ENCODE measurements around the gene NISCH. TPM values are rescaled to one million over a fixed set of nuclear protein-coding genes. Genes with fewer than 3 reads are reported as not detected.

NISCH gene
- total and polyA plus RNA-seq, 2 donors (not counting 1 experiment from before 2014, with no cell fraction given) = 130 to 169 TPM

DNA sequence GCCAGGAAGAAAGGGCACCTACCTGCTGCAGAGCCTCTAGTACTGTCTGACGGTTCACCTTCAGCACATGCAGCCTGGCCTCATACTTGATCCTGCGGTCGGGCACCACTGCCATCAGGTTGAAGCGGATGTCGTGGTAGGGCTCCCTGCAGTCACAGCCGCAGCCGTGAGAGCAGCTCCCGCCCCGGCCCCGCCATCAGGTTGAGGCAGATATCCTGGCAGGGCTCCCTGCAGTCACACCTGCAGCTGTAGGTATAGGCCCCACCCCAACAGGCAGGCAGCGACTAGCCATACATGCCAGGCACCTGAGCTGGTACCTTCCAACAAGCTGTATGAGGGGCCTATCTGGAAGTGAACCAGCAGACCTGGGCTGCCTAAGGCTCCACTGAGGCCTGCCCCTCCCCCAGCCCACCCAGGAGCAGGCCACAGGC is 49.2 kb upstream of the NISCH start:
- WGBS (ENCODE audit: insufficient coverage) = 98% methylated on average over 10 of the region's 11 CpGs
- H3K4me2 ChIP-seq (replicated peaks; ENCODE audit: low read depth, low read length, poor library complexity, severe bottlenecking) = no peak overlapping the region
- POLR2A ChIA-PET = interaction anchor here (0.6 kb wide), 1 partner anchor 19 kb away, joined by 3 read pairs; no protein-coding TSS in a partner anchor

DNA sequence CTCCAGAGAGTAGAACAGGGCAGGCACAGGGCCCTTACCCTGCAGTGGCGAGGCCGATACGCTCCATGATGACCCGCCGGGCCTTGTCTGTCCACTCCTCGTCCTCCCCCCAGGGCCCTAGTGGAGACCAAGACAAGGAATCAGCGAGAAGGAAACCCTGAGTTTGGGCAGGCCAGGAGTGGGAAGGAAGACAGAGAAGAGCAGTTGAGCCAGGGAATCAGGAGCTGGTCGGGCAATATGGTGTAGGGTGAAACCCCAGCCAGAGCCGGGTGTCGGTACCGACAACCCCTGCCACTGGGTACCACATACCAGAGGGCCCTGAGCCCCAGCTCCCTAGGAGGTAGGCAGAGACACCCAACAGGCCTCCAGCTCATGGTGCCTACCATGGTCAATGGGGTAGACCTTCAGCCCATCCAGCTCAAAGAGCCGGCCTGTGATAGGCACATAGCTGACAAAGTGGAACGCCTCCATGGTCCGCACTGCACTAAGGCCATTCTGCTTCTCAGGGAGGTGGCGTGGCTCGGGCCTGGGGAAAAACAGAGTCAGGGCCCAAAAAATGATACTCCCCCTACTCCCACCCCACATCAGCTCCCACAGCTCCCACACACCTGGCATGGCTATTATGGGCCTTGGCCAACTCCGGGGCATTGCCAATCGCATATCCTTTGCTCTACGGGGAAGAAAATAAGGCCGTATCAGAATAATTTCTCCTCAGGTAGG is 48.5 kb upstream of the NISCH start:
- H3K27me3 Mint-ChIP-seq = no peaks in the 10 kb centered on the region
- intact Hi-C loops (cut with micrococcal nuclease) = no loop called here
- peaks cover 28% of the 10 kb centered on the region for H3K4me1 Mint-ChIP-seq
- H3K9ac ChIP-seq (ENCODE audit: low read length) = no peak overlapping the region
- DNase-seq (peak; percentile 12), ATAC-seq (ENCODE audit: low read depth) (no peak)
- peaks cover 4 to 69% of the 10 kb centered on the region in 2 experiments for H3K36me3 ChIP-seq (replicated peaks in 1 of 2; ENCODE audit: control extremely low read depth in 1 of 2, control insufficient read depth in 1 of 2, extremely low read depth in 1 of 2, insufficient read depth in 2 of 2, low read length in 1 of 2)
- no peak overlapping the region for H3K4me2 ChIP-seq (replicated peaks; ENCODE audit: low read depth, low read length, poor library complexity, severe bottlenecking)
- ChIA-PET CTCF (no interaction called here), POLR2A (interaction anchor here (0.9 kb wide), 1 partner anchor 35 kb away, joined by 3 read pairs; no protein-coding TSS in a partner anchor)
- H3K27ac ChIP-seq (ENCODE audit: low read length in 2 of 2) = no peak overlapping the region
- peaks cover 14% of the 10 kb centered on the region for H4K20me1 ChIP-seq (ENCODE audit: control insufficient read depth, insufficient read depth, low read length, poor library complexity, severe bottlenecking)
- no peaks in the 10 kb centered on the region for H3K9me3 ChIP-seq (ENCODE audit: control extremely low read depth in 1 of 3, control insufficient read depth in 2 of 3, insufficient read depth in 1 of 3, low read length in 2 of 3)
- peaks cover 20 to 32% of the 10 kb centered on the region in 2 donors for H3K4me1 ChIP-seq (ENCODE audit: control insufficient read depth in 2 of 2, insufficient read depth in 2 of 2, low read length in 2 of 2)
- TF ChIP-seq, protein P1, sequence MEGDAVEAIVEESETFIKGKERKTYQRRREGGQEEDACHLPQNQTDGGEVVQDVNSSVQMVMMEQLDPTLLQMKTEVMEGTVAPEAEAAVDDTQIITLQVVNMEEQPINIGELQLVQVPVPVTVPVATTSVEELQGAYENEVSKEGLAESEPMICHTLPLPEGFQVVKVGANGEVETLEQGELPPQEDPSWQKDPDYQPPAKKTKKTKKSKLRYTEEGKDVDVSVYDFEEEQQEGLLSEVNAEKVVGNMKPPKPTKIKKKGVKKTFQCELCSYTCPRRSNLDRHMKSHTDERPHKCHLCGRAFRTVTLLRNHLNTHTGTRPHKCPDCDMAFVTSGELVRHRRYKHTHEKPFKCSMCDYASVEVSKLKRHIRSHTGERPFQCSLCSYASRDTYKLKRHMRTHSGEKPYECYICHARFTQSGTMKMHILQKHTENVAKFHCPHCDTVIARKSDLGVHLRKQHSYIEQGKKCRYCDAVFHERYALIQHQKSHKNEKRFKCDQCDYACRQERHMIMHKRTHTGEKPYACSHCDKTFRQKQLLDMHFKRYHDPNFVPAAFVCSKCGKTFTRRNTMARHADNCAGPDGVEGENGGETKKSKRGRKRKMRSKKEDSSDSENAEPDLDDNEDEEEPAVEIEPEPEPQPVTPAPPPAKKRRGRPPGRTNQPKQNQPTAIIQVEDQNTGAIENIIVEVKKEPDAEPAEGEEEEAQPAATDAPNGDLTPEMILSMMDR (IDR thresholded peaks at IDR 0.05) = no peak
- TF ChIP-seq EZH2 (IDR thresholded peaks at IDR 0.05; ENCODE audit: borderline replicate concordance, insufficient read depth, low read depth, low read length, poor library complexity, severe bottlenecking) = no peak
- no peak overlapping the region for H3K4me3 Mint-ChIP-seq
- H3K79me2 ChIP-seq (ENCODE audit: control insufficient read depth, insufficient read depth, low read length) = peaks cover 32% of the 10 kb centered on the region
- H3K4me3 ChIP-seq (ENCODE audit: control extremely low read depth in 1 of 5, extremely low read depth in 1 of 5, insufficient read depth in 1 of 5, low read depth in 2 of 5, low read length in 4 of 5) = no peak overlapping the region
- WGBS (ENCODE audit: insufficient coverage) = 98% methylated on average over 19 of the region's 20 CpGs
- no peaks in the 10 kb centered on the region for H3K9me3 Mint-ChIP-seq (ENCODE audit: insufficient read depth)
- H3K27me3 ChIP-seq (replicated peaks in 1 of 4; ENCODE audit: control extremely low read depth in 1 of 4, control insufficient read depth in 3 of 4, insufficient read depth in 4 of 4, low read length in 3 of 4) = no peaks in the 10 kb centered on the region
- H3K27ac Mint-ChIP-seq = no peak overlapping the region
- no peak overlapping the region for H2AFZ ChIP-seq (ENCODE audit: insufficient read depth, low read depth, low read length, poor library complexity, severe bottlenecking)

More for the DNA sequence above, 49.2 kb upstream of the NISCH start:
- no peak for DNase-seq
- Mint-ChIP-seq H3K27me3 (no peaks in the 10 kb centered on the region), H3K27ac (no peak overlapping the region), H3K9me3 (ENCODE audit: insufficient read depth) (no peaks in the 10 kb centered on the region), H3K4me1 (peaks cover 21% of the 10 kb centered on the region), H3K4me3 (no peak overlapping the region)
- TF ChIP-seq EZH2 (IDR thresholded peaks at IDR 0.05; ENCODE audit: borderline replicate concordance, insufficient read depth, low read depth, low read length, poor library complexity, severe bottlenecking) = no peak
- TF ChIP-seq, protein P1 (IDR thresholded peaks at IDR 0.05) = no peak
- H2AFZ ChIP-seq (ENCODE audit: insufficient read depth, low read depth, low read length, poor library complexity, severe bottlenecking) = no peak overlapping the region
- H3K27me3 ChIP-seq (replicated peaks in 1 of 4; ENCODE audit: control extremely low read depth in 1 of 4, control insufficient read depth in 3 of 4, insufficient read depth in 4 of 4, low read length in 3 of 4) = no peaks in the 10 kb centered on the region
- CTCF ChIA-PET = no interaction called here
- H3K9ac ChIP-seq (ENCODE audit: low read length) = no peak overlapping the region
- H3K4me1 ChIP-seq (ENCODE audit: control insufficient read depth in 2 of 2, insufficient read depth in 2 of 2, low read length in 2 of 2) = peaks cover 13 to 25% of the 10 kb centered on the region in 2 donors
- no peak for ATAC-seq (ENCODE audit: low read depth)
- no peak overlapping the region for H3K27ac ChIP-seq (ENCODE audit: low read length in 2 of 2)
- no peak overlapping the region for H3K4me3 ChIP-seq (ENCODE audit: control extremely low read depth in 1 of 5, extremely low read depth in 1 of 5, insufficient read depth in 1 of 5, low read depth in 2 of 5, low read length in 4 of 5)
- peaks cover 14% of the 10 kb centered on the region for H4K20me1 ChIP-seq (ENCODE audit: control insufficient read depth, insufficient read depth, low read length, poor library complexity, severe bottlenecking)
- H3K79me2 ChIP-seq (ENCODE audit: control insufficient read depth, insufficient read depth, low read length) = peaks cover 32% of the 10 kb centered on the region
- H3K36me3 ChIP-seq (replicated peaks in 1 of 2; ENCODE audit: control extremely low read depth in 1 of 2, control insufficient read depth in 1 of 2, extremely low read depth in 1 of 2, insufficient read depth in 2 of 2, low read length in 1 of 2) = peaks cover 4 to 76% of the 10 kb centered on the region in 2 experiments
- no peaks in the 10 kb centered on the region for H3K9me3 ChIP-seq (ENCODE audit: control extremely low read depth in 1 of 3, control insufficient read depth in 2 of 3, insufficient read depth in 1 of 3, low read length in 2 of 3)
- intact Hi-C loops (cut with micrococcal nuclease) = no loop called here
